Thoracic aorta (tissue), 2 donors: ENCODE results near the gene EEFSEC. TPM values are rescaled to one million over a fixed set of nuclear protein-coding genes. Genes with fewer than 3 reads are reported as not detected.

Experiments used
- ATAC-seq: fragments of 150-250 bp; one replicate; pipeline ENCODE4 v1.8.0; 2017; ENCODE audit warnings: low read depth; ENCODE audit not compliant: insufficient number of reproducible peaks, low FRiP score
- DNase-seq: peaks from one replicate; pipeline ENCODE4 v3.0.0-alpha.2; 2020; ENCODE audit warnings: low spot score
- H3K27ac ChIP-seq, 2 donors: fragments of 200-600 bp; sonication (generic); 1 replicate in 1 of 2; 2 replicates in 1 of 2; pipeline ENCODE4 v1.5.1; 2016; ENCODE audit warnings: mild to moderate bottlenecking in 2 of 2, moderate library complexity in 2 of 2
- H3K27me3 ChIP-seq: fragments of 200-600 bp; sonication (generic); replicated peaks from 2 replicates; pipeline ENCODE4 v1.6.0; 2016; ENCODE audit warnings: mild to moderate bottlenecking; ENCODE audit not compliant: insufficient read depth
- H3K36me3 ChIP-seq: fragments of 200-600 bp; sonication (generic); one replicate; pipeline ENCODE4 v1.5.1; 2016
- H3K4me1 ChIP-seq, 2 donors: fragments of 200-600 bp; sonication (generic); 1 replicate in 1 of 2; 2 replicates in 1 of 2; pipeline versions ENCODE4 v1.5.1 to v1.6.0; 2016; ENCODE audit warnings: low read depth in 2 of 2, mild to moderate bottlenecking in 1 of 2; ENCODE audit not compliant: control insufficient read depth in 1 of 2
- H3K4me3 ChIP-seq: fragments of 200-600 bp; sonication (generic); 2 replicates; pipeline ENCODE4 v1.5.1; 2016; ENCODE audit warnings: mild to moderate bottlenecking
- H3K9me3 ChIP-seq: fragments of 200-600 bp; sonication (generic); 2 replicates; pipeline ENCODE4 v1.5.1; 2016
- CTCF ChIP-seq: fragments of 200-600 bp; sonication (generic); IDR thresholded peaks from one replicate; pipeline ENCODE4 v1.5.1; 2019; ENCODE audit warnings: antibody characterized with exemption
- total RNA-seq, 2 donors: library from RNA; depleted of rRNA; stranded (reverse); fragments of >200 nt; gene quantifications; one replicate each; pipeline versions ENCODE4 v1.1.0 to v1.2.3, GENCODE V29; 2016

Gene EEFSEC
- total RNA-seq, 2 donors from 2014 or later: 16.1 to 17.5 TPM

- H3K4me1 ChIP-seq: peaks cover 0 to 24% of the 10 kb centered on the region in 2 donors
- no peak overlapping the region for H3K4me3 ChIP-seq
- no peaks in the 10 kb centered on the region for H3K27me3 ChIP-seq
- no peak overlapping the region for H3K27ac ChIP-seq
- no peak for DNase-seq
- no peak for TF ChIP-seq CTCF
- no peaks in the 10 kb centered on the region for H3K9me3 ChIP-seq
- H3K36me3 ChIP-seq: no peaks in the 10 kb centered on the region
- no peak for ATAC-seq
Measured at GRCh38 chr3:128317101-128317697, 163.9 kb downstream of the EEFSEC start.

- ATAC-seq: no peak
- H3K36me3 ChIP-seq: no peaks in the 10 kb centered on the region
- no peaks in the 10 kb centered on the region for H3K9me3 ChIP-seq
- H3K4me1 ChIP-seq: peaks cover 0 to 24% of the 10 kb centered on the region in 2 donors
- H3K4me3 ChIP-seq: no peak overlapping the region
- DNase-seq: no peak
- H3K27ac ChIP-seq: no peak overlapping the region
- H3K27me3 ChIP-seq: no peaks in the 10 kb centered on the region
- no peak for TF ChIP-seq CTCF
Measured at GRCh38 chr3:128317698-128318231, 164.5 kb downstream of the EEFSEC start.

- H3K27ac ChIP-seq: no peak overlapping the region
- DNase-seq: no peak
- H3K9me3 ChIP-seq: no peaks in the 10 kb centered on the region
- H3K27me3 ChIP-seq: no peaks in the 10 kb centered on the region
- H3K4me3 ChIP-seq: no peak overlapping the region
- no peak for TF ChIP-seq CTCF
- no peaks in the 10 kb centered on the region for H3K36me3 ChIP-seq
- ATAC-seq: no peak
- H3K4me1 ChIP-seq: peaks cover 0 to 24% of the 10 kb centered on the region in 2 donors
Measured at GRCh38 chr3:128318275-128318941, 165.1 kb downstream of the EEFSEC start.

GRCh38 chr3:128319107-128319506, 165.8 kb downstream of the EEFSEC start:
- DNase-seq (no peak), ATAC-seq (no peak)
- Histone ChIP-seq H3K9me3 (no peaks in the 10 kb centered on the region), H3K27ac (no peak overlapping the region), H3K4me1 (peaks cover 0 to 24% of the 10 kb centered on the region in 2 donors), H3K27me3 (no peaks in the 10 kb centered on the region), H3K36me3 (no peaks in the 10 kb centered on the region), H3K4me3 (no peak overlapping the region)
- no peak for TF ChIP-seq CTCF

- DNase-seq (no peak), ATAC-seq (no peak)
- Histone ChIP-seq H3K27ac (no peak overlapping the region), H3K27me3 (no peaks in the 10 kb centered on the region), H3K36me3 (no peaks in the 10 kb centered on the region), H3K4me1 (peaks cover 0 to 24% of the 10 kb centered on the region in 2 donors), H3K4me3 (no peak overlapping the region), H3K9me3 (no peaks in the 10 kb centered on the region)
- TF ChIP-seq CTCF: no peak
Measured at GRCh38 chr3:128319741-128320141, 166.5 kb downstream of the EEFSEC start.
